Measurements from ENCODE around the gene TRIM63.

DNA sequence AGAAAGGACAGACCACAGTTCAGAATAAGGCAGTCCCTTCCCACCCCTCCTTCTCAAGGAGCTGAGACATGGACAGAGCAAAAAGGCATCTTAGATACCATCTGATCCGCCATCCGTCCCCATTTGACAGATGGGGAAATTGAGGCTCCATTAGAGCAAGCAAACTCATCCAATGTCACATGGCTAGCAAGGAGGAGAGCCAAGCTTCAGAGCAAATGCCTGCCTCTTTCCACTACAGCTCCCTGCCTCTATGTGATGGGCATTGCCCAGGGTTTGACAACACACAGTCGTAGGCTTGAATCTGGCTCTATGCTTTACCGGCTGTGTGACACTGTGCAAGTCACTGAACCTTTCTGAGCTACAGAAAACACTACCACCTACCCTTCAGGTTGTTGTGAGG, 25.5 kb downstream of the TRIM63 start:
- TF ChIP-seq, protein P1, sequence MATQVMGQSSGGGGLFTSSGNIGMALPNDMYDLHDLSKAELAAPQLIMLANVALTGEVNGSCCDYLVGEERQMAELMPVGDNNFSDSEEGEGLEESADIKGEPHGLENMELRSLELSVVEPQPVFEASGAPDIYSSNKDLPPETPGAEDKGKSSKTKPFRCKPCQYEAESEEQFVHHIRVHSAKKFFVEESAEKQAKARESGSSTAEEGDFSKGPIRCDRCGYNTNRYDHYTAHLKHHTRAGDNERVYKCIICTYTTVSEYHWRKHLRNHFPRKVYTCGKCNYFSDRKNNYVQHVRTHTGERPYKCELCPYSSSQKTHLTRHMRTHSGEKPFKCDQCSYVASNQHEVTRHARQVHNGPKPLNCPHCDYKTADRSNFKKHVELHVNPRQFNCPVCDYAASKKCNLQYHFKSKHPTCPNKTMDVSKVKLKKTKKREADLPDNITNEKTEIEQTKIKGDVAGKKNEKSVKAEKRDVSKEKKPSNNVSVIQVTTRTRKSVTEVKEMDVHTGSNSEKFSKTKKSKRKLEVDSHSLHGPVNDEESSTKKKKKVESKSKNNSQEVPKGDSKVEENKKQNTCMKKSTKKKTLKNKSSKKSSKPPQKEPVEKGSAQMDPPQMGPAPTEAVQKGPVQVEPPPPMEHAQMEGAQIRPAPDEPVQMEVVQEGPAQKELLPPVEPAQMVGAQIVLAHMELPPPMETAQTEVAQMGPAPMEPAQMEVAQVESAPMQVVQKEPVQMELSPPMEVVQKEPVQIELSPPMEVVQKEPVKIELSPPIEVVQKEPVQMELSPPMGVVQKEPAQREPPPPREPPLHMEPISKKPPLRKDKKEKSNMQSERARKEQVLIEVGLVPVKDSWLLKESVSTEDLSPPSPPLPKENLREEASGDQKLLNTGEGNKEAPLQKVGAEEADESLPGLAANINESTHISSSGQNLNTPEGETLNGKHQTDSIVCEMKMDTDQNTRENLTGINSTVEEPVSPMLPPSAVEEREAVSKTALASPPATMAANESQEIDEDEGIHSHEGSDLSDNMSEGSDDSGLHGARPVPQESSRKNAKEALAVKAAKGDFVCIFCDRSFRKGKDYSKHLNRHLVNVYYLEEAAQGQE (IDR thresholded peaks at IDR 0.05; ENCODE audit: low read depth): no peak
- TF ChIP-seq YY1 (IDR thresholded peaks at IDR 0.05; ENCODE audit: low read depth) (no peak), RAD21 (IDR thresholded peaks at IDR 0.05; ENCODE audit: low read depth) (no peak), TCF12 (IDR thresholded peaks at IDR 0.05; ENCODE audit: low read depth) (no peak)
- TF ChIP-seq, protein P2, sequence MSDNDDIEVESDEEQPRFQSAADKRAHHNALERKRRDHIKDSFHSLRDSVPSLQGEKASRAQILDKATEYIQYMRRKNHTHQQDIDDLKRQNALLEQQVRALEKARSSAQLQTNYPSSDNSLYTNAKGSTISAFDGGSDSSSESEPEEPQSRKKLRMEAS (IDR thresholded peaks at IDR 0.05): no peak
